Stimulated activated CD4-positive, alpha-beta T cell treated with anti-CD3 and anti-CD28 coated beads, Interleukin-15, amount 100 ng/mL, for 1 hour (primary cell): ENCODE measurements around the gene ALOX5AP.

ENCODE experiments used
- DNase-seq, 2 donors: peaks; one replicate each; pipeline ENCODE4 v3.0.0-alpha.2; 2020; ENCODE audit warnings: low read depth in 1 of 2, low spot score in 1 of 2

ALOX5AP gene

GRCh38 chr13:30714629-30715371 lies 20.5 kb upstream of the ALOX5AP start:
- no peak for DNase-seq

- DNase-seq: no peak
Observed at GRCh38 chr13:30715372-30715756, 20.0 kb upstream of the ALOX5AP start.

- DNase-seq: no peak
Observed at GRCh38 chr13:30715837-30716236, 19.5 kb upstream of the ALOX5AP start.

- no peak for DNase-seq
Observed at GRCh38 chr13:30718661-30719524, 16.4 kb upstream of the ALOX5AP start.

GRCh38 chr13:30719525-30719914 lies 15.8 kb upstream of the ALOX5AP start:
- DNase-seq: no peak

GRCh38 chr13:30720172-30720869 lies 15.0 kb upstream of the ALOX5AP start:
- no peak for DNase-seq

- no peak for DNase-seq
Observed at GRCh38 chr13:30721936-30722335, 13.4 kb upstream of the ALOX5AP start.

GRCh38 chr13:30722361-30722760 lies 13.0 kb upstream of the ALOX5AP start:
- no peak for DNase-seq

GRCh38 chr13:30724778-30725177 lies 10.6 kb upstream of the ALOX5AP start:
- DNase-seq: no peak

- DNase-seq: no peak
Observed at GRCh38 chr13:30725326-30726085, 9.8 kb upstream of the ALOX5AP start.

- no peak for DNase-seq
Observed at GRCh38 chr13:30726192-30726591, 9.2 kb upstream of the ALOX5AP start.

GRCh38 chr13:30727491-30728355 lies 7.6 kb upstream of the ALOX5AP start:
- no peak for DNase-seq

GRCh38 chr13:30729801-30730200 lies 5.5 kb upstream of the ALOX5AP start:
- DNase-seq: no peak

GRCh38 chr13:30730526-30730925 lies 4.8 kb upstream of the ALOX5AP start:
- DNase-seq: no peak

GRCh38 chr13:30731361-30732045 lies 3.8 kb upstream of the ALOX5AP start:
- no peak for DNase-seq

GRCh38 chr13:30732046-30732390 lies 3.3 kb upstream of the ALOX5AP start:
- DNase-seq: no peak

GRCh38 chr13:30734439-30734838 lies 904 bp upstream of the ALOX5AP start:
- no peak for DNase-seq

GRCh38 chr13:30735872-30736175 lies 481 bp downstream of the ALOX5AP start:
- DNase-seq: no peak

- no peak for DNase-seq
Observed at GRCh38 chr13:30736461-30737320, 1.3 kb downstream of the ALOX5AP start.
